HG03064 (cell line): ENCODE measurements around the gene SAMD9.
"Not testable (repeated sequence)": the region's sequence is repeated elsewhere in the genome, so short reads cannot be mapped to it uniquely, and the experiment has no call there.

ENCODE experiments used
- ATAC-seq: cut with Tn5 transposase; IDR thresholded peaks from one replicate; pipeline ENCODE4 v1.9.1; 2021; ENCODE audit warnings: low read depth; ENCODE audit not compliant: unreplicated experiment

The SAMD9 gene

DNA sequence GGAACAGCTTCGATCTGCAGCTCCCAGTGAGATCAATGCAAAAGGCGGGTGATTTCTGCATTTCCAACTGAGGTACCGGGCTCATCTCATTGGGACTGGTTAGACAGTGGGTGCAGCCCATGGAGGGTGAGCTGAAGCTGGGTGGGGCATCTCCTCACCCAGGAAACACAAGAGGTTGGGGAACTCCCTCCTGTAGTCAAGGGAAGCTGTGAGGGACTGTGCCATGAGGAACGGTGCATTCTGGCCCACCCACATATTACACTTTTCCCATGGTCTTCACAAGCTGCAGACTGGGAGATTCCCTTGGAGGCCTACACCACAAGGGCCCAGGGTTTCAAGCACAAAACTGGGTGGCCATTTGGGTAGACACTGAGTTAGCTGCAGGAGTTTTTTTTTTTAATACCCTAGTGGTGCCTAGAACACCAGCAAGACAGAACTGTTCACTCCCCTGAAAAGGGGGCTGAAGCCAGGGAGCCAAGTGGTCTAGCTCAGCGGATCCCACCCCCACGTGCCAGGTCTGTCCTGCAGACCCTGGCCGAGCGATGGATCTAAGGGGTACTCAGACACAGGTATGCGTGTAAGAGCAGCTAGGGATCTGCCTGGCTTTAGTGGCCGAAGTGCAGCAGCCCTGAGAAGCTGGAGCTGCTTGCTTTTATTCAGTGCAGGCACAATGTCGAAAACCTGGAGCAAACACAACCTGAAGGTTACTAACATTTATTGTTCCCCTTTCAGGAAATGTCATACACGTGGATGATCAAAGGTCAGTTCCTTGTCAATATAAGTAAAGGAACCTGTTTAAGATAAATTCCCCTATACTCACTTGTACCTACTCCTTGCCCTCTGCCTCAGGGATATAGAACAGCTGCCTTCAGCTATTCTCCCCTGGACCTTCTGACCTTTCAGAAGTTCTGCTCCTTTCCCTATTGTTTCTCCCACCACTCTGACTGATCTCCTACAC lies 3.1 kb upstream of the SAMD9 start:
- no peak for ATAC-seq

- no peak for ATAC-seq
Measured at GRCh38 chr7:93119191-93119905, 1.6 kb upstream of the SAMD9 start.

GRCh38 chr7:93117327-93117726 lies 452 bp downstream of the SAMD9 start:
- no peak for ATAC-seq

DNA sequence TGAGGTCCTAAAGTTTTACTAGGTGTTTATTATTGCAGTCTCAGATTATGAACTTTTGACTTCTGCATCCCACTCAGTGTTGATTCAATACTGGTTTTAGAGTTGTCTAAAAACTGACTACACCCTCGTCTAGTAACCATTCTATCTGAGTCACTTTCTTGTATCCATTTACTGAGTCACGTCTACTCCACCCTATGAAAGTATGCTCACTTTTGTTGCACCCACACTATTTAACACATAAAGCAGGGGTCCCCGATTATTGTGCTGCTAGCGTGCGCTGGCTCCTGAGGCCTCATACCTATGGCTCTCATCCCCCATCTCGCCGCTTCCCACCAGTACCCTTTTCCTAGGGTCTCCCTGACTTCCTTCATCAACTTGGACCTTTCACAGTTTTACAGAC lies 2.0 kb downstream of the SAMD9 start:
- no peak for ATAC-seq

- ATAC-seq = no peak
Measured at GRCh38 chr7:93108003-93108402, 9.8 kb downstream of the SAMD9 start.

DNA sequence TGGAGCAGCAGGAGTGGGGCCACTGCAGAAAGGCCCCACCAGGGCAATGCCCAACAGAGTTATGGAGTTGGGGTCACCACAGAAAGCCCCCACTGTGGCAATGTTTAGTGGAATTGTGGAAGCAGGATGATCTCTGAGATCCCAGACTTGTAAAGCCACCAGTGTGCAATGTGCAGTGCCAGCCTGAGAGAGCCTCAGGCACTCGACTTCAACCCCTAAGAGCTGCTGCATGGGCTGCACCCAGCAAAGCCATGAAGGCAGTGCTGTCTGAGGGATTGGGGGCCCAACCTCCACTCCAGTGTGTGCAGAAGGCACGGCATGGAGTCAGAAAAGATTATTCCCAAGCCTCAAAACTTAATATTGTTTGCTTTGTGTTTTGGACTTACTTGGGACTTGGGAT lies 20.4 kb downstream of the SAMD9 start:
- ATAC-seq = no peak

GRCh38 chr7:93092757-93093370 lies 24.9 kb downstream of the SAMD9 start:
- no peak for ATAC-seq

- ATAC-seq = not testable (repeated sequence)
Measured at GRCh38 chr7:93073357-93073756, 44.4 kb downstream of the SAMD9 start.

DNA sequence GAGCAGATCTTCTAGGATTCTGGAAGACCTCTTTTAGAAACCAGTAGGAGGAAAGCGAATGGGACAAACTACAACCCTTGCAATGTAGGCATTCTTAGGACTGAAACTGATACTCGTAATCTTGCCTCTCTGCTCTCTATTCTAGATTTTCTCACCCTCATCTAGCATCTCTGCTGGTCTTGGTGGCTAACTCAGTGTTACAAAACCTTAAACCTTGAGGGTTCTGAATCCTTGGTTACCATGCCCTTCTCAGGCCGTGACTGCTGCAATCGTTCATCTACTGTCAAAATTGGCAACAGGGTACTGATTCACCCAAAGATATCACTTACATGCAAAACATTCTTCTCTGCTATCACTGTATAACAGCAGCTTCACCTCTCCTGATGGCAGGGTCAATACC lies 55.2 kb downstream of the SAMD9 start:
- no peak for ATAC-seq

DNA sequence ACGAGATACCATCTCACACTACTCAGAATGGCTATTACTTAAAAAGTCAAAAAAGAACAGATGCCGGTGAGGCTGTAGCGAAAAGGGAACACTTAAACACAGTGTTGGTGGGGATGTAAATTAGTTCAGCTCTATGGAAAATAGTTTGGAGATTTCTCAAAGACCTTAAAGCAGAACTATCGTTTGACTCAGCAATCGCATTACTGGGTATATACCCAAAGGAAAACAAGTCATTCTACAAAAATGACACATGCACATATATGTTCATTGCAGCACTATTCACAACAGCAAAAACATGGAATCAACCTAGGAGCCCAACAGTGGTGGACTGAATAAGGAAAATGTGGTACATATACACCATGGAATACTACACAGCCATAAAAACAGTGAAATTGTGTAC lies 56.9 kb downstream of the SAMD9 start:
- no peak for ATAC-seq

GRCh38 chr7:93060025-93060424 lies 57.8 kb downstream of the SAMD9 start:
- ATAC-seq = no peak

DNA sequence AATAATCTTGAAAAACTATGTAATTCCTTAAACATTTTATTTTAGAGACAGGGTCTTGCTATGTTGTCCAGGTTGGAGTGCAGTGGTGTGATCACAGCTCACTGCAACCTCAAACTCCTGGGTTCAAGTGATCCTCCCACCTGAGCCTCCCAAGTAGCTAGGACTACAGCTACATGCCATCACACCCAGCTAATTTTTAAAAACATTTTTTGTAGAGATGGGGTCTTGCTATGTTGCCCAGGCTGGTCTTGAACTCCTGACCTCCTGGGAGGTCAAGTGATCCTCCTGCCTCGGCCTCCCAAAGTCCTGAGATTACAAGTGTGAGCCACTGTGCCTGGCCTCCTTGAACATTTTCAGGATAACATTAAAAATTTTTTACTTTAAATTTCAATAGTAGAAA lies 61.2 kb downstream of the SAMD9 start:
- not testable (repeated sequence) for ATAC-seq

DNA sequence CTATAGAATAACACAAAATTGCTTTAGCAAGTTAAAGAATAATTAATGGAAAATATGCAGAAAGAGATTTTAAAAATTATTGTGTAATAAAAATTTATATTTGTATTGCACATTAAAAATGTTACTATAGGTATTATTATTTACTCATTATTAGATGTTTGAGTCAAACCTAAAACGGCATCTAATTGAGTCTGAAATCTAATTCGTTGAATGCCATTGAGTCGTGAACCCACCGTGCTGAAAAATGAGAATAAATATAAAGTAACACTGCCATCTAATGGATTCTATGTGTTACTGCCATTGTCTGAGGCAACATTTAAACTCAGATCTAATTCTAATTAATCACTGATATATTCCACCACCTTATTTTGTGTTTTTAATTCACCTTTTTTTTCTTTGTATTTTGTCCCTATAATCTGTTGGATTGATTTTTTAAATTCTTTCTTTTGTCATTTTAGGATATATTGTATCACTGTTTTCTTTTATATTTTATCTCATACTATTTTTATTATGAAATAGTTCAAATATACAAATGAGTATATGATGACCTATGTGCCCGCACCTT lies 62.2 kb downstream of the SAMD9 start:
- peak; percentile 56 for ATAC-seq

DNA sequence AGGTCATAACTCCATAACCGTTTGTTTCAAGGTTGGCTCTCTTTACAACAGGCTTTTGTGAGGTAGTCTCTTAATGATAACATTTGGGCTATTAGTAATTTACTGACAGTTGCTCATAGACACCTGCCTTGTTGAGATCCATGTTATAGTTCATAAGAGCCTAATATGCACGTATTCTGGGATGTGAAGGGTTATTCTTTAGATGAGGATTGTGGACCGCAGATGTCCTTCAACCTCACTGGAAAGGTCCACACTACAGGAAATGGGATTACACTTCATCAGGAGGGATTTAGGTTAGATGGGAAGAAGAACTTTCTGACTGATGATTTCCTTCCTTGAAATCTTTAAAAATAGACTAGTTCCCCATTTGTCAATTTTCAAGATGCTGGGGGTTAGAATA lies 62.8 kb downstream of the SAMD9 start:
- no peak for ATAC-seq

GRCh38 chr7:93053949-93054943 lies 63.5 kb downstream of the SAMD9 start:
- ATAC-seq = no peak

DNA sequence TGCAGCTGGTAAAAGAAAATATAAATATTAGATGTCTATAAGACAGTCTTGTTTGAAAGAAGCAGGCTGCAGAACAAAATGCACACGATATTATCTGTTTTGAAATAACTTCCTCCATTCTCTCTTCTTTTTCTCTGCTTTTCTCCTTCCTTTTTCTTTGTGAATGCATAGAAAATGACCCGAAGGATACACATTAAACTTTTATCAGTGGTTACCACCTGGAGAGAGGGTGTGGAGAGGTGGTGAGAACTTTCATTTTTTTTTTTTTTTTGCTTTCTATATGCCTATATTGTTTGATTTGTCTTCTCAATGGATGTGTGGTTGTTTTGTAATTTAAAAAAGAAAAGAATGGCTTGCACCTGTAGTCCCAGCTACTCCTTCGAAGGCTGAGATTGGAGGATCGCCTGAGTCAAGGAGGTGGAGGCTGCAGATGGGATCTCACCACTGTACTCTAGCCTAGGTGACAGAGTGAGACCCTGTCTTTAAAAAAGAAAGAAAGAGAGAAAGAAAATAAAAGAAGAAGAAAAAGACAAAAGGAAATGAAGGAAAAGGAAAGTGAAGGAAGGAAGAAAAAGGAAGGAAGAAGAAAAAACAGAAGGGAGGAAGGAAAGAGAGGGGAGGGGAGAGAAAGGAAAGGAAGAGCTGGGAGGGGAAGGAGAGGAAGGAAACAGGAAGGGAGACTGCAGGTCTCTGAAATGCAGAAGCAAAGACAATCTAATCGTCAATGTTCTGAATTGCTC lies 64.4 kb downstream of the SAMD9 start:
- no peak for ATAC-seq

- no peak for ATAC-seq
Measured at GRCh38 chr7:93051660-93052059, 66.1 kb downstream of the SAMD9 start.
